GM12878 (cell line): ENCODE measurements around the gene P2RX6.

Experiments
- NRF1 ChIP-seq: conservative IDR thresholded peaks from 2 replicates; pipeline ENCODE4 v1.6.1; 2011; ENCODE audit warnings: mild to moderate bottlenecking, low read depth, low read length, improper control_type of control experiment
- POLR2AphosphoS5 ChIP-seq: IDR thresholded peaks from 2 replicates; pipeline ENCODE4 v1.6.1; 2011; ENCODE audit warnings: mild to moderate bottlenecking, low read length, inconsistent platforms
- SRF ChIP-seq, 2 experiments: IDR thresholded peaks; 2 replicates each; pipeline ENCODE4 v1.6.1; 2011; ENCODE audit warnings: low read depth in 2 of 2, low read length in 2 of 2, mild to moderate bottlenecking in 1 of 2, moderate library complexity in 1 of 2

- TF ChIP-seq POLR2AphosphoS5 (no peak), NRF1 (no peak), SRF (IDR thresholded peaks at IDR 0.05; ENCODE audit: low read depth in 2 of 2, low read length in 2 of 2) (no peak)
Measured at GRCh38 chr22:20980938-20981722, 33.8 kb upstream of the P2RX6 start.
